ENCODE results near the gene NLRP7. TPM values are rescaled to one million over a fixed set of nuclear protein-coding genes. Genes with fewer than 3 reads are reported as not detected.

NLRP7 gene
- total RNA-seq, 2 donors from 2014 or later, result not detected

- no peaks in the 10 kb centered on the region for H3K36me3 ChIP-seq
- DNase-seq (ENCODE audit: low spot score) (no peak), ATAC-seq (ENCODE audit: insufficient number of reproducible peaks, low FRiP score, low read depth) (no peak)
- H3K4me1 ChIP-seq (ENCODE audit: control insufficient read depth in 1 of 2, low read depth in 2 of 2), result no peaks in the 10 kb centered on the region
- no peaks in the 10 kb centered on the region for H3K9me3 ChIP-seq
- no peak overlapping the region for H3K4me3 ChIP-seq
- no peaks in the 10 kb centered on the region for H3K27me3 ChIP-seq (replicated peaks; ENCODE audit: insufficient read depth)
- TF ChIP-seq CTCF (IDR thresholded peaks at IDR 0.05), result no peak
- H3K27ac ChIP-seq, result no peak overlapping the region
Measured at GRCh38 chr19:54883228-54883627, 64.1 kb downstream of the NLRP7 start.

- H3K9me3 ChIP-seq, result no peaks in the 10 kb centered on the region
- DNase-seq (ENCODE audit: low spot score) (no peak), ATAC-seq (ENCODE audit: insufficient number of reproducible peaks, low FRiP score, low read depth) (no peak)
- no peak for TF ChIP-seq CTCF (IDR thresholded peaks at IDR 0.05)
- no peaks in the 10 kb centered on the region for H3K4me1 ChIP-seq (ENCODE audit: control insufficient read depth in 1 of 2, low read depth in 2 of 2)
- no peaks in the 10 kb centered on the region for H3K27me3 ChIP-seq (replicated peaks; ENCODE audit: insufficient read depth)
- no peak overlapping the region for H3K27ac ChIP-seq
- H3K4me3 ChIP-seq, result no peak overlapping the region
- H3K36me3 ChIP-seq, result no peaks in the 10 kb centered on the region
Measured at GRCh38 chr19:54882758-54883157, 64.6 kb downstream of the NLRP7 start.

- Histone ChIP-seq H3K9me3 (no peaks in the 10 kb centered on the region), H3K27ac (no peak overlapping the region), H3K4me1 (ENCODE audit: control insufficient read depth in 1 of 2, low read depth in 2 of 2) (no peaks in the 10 kb centered on the region), H3K36me3 (no peaks in the 10 kb centered on the region), H3K4me3 (no peak overlapping the region), H3K27me3 (replicated peaks; ENCODE audit: insufficient read depth) (no peaks in the 10 kb centered on the region)
- DNase-seq (ENCODE audit: low spot score) (no peak), ATAC-seq (ENCODE audit: insufficient number of reproducible peaks, low FRiP score, low read depth) (no peak)
- no peak for TF ChIP-seq CTCF (IDR thresholded peaks at IDR 0.05)
Measured at GRCh38 chr19:54881884-54882283, 65.4 kb downstream of the NLRP7 start.

DNA sequence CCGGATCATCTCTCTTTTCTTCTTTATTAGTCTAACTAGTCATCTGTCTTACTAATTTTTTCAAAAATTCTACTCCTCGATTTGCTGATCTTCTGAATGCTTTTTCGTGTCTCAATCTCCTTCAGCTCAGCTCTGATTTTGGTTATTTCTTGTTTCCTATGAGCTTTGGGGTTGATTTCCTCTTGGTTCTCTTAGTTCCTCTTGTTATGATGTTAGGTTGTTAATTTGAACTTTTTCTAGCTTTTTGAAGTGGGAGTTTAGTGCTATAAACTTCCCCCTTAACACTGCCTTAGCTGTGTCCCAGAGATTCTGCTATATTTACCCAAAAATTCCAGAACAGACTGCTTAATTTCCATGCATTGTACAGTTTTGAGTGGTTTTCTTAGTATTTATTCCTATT, 69.9 kb downstream of the NLRP7 start:
- DNase-seq (ENCODE audit: low spot score), result no peak
- H3K4me3 ChIP-seq, result no peak overlapping the region
- no peak for ATAC-seq (ENCODE audit: insufficient number of reproducible peaks, low FRiP score, low read depth)
- H3K27ac ChIP-seq, result no peak overlapping the region
- H3K4me1 ChIP-seq (ENCODE audit: control insufficient read depth in 1 of 2, low read depth in 2 of 2), result no peaks in the 10 kb centered on the region
- no peaks in the 10 kb centered on the region for H3K27me3 ChIP-seq (replicated peaks; ENCODE audit: insufficient read depth)
- no peak for TF ChIP-seq CTCF (IDR thresholded peaks at IDR 0.05)
- H3K36me3 ChIP-seq, result no peaks in the 10 kb centered on the region
- H3K9me3 ChIP-seq, result no peaks in the 10 kb centered on the region

DNA sequence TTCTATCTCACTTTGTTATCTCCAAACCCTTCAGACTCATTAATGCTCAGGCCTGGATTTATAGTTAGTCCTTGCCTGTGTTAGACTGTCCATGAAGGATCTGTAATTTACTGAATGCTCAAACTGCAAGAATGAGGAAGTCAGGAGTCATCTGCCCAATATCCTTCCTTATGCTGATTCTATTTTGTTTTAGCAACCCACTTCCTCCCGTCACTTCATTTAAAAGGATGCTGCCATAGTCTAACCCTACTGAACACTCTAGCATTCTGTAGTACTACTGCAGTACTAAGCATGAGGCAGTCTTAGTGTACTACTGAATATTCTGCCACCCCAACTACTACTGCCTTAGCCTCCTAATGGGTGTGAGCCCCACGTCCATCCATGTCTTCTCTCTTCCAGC, 71.8 kb downstream of the NLRP7 start:
- Histone ChIP-seq H3K4me1 (ENCODE audit: control insufficient read depth in 1 of 2, low read depth in 2 of 2) (no peaks in the 10 kb centered on the region), H3K36me3 (no peaks in the 10 kb centered on the region), H3K9me3 (no peaks in the 10 kb centered on the region), H3K27ac (no peak overlapping the region), H3K4me3 (no peak overlapping the region), H3K27me3 (replicated peaks; ENCODE audit: insufficient read depth) (no peaks in the 10 kb centered on the region)
- ATAC-seq (ENCODE audit: insufficient number of reproducible peaks, low FRiP score, low read depth) (no peak), DNase-seq (ENCODE audit: low spot score) (no peak)
- TF ChIP-seq CTCF (IDR thresholded peaks at IDR 0.05), result no peak
